Measurements from ENCODE around the gene PDGFB.

DNA sequence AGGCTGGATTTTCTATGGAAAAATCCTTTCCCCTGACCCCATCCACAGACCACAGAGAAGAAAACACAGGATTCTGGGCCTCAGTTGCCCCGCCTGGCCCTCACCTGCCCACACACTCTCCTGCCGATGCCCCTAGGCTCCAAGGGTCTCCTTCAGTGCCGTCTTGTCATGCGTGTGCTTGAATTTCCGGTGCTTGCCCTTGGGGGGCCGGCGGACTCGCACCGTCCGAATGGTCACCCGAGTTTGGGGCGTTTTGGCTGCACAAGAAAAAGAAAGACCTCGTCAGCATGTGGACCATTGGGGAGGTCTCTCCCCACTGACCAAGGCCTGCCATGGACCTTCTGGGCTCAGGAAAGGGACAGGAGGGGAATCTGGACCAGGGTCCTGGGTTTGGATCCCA, 19.2 kb downstream of the PDGFB start:
- TF ChIP-seq EZH2 (IDR thresholded peaks at IDR 0.05) (no peak), POLR2AphosphoS5 (IDR thresholded peaks at IDR 0.05; ENCODE audit: borderline replicate concordance, low read depth, low read length) (no peak)

Data from SK-N-MC (cell line).